Keratinocyte (primary cell): ENCODE data around the gene LGR4.

Experiments used
- CTCF ChIP-seq, 3 experiments: IDR thresholded peaks in 1 of 3; conservative IDR thresholded peaks in 1 of 3; optimal IDR thresholded peaks in 1 of 3; 2 replicates in 2 of 3; 3 replicates in 1 of 3; pipeline versions ENCODE3 to v1.5.1; 2011; ENCODE audit warnings: low read length in 3 of 3, mild to moderate bottlenecking in 3 of 3, moderate library complexity in 2 of 3, control low read depth in 1 of 3, inconsistent platforms in 1 of 3; ENCODE audit not compliant: insufficient read depth in 2 of 3; ENCODE audit errors: extremely low read depth in 1 of 3
- EZH2 ChIP-seq: IDR thresholded peaks from one replicate; pipeline ENCODE4 v1.6.1; 2012; ENCODE audit warnings: inconsistent platforms, mild to moderate bottlenecking, low read length, moderate library complexity

DNA sequence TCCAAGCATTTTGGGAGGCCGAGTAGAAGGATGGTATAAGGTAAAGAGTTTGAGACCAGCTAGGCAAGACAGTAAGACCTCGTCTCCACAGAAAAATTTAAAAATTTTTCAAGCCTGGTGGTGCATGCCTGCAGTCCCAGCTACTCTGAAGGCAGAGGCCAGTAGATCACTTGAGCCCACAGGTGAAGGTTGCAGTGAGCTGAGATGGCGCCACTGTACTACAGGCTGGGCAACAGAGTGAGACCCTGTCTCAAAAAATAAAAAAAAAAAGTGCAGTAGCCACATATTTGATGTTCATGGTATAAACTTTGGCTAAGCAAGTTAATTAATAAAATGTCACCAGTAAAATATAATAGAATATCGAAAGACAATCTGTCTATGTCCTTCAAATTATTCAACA, 27.0 kb downstream of the LGR4 start:
- TF ChIP-seq CTCF (optimal IDR thresholded peaks at IDR 0.05 in 1 of 3, IDR thresholded peaks at IDR 0.05 in 1 of 3, conservative IDR thresholded peaks at IDR 0.05 in 1 of 3; ENCODE audit: extremely low read depth in 1 of 3, insufficient read depth in 2 of 3, low read length in 3 of 3), result no peak
- no peak for TF ChIP-seq EZH2
